Gastrocnemius medialis (tissue), 4 donors: ENCODE measurements around the gene DAZAP2.

Source experiments
- CTCF ChIP-seq, 5 experiments: fragments of 450-650 bp in 3 of 5; fragments of 200-600 bp in 2 of 5; sonication (generic) in 2 of 5; IDR thresholded peaks in 4 of 5; conservative IDR thresholded peaks in 1 of 5; 1 replicate in 4 of 5; 2 replicates in 1 of 5; pipeline ENCODE4 v1.5.1; 2016 to 2019; ENCODE audit warnings: antibody characterized with exemption in 5 of 5, mild to moderate bottlenecking in 3 of 5, moderate library complexity in 3 of 5
- POLR2A ChIP-seq, 2 donors: fragments of 450-650 bp; IDR thresholded peaks; one replicate each; pipeline ENCODE4 v1.6.1; 2017; ENCODE audit warnings: antibody characterized with exemption in 2 of 2, mild to moderate bottlenecking in 2 of 2, moderate library complexity in 2 of 2

- TF ChIP-seq CTCF (IDR thresholded peaks at IDR 0.05 in 4 of 5, conservative IDR thresholded peaks at IDR 0.05 in 1 of 5) (no peak), POLR2A (IDR thresholded peaks at IDR 0.05) (no peak)
These were observed 26.4 kb downstream of the DAZAP2 start for GRCh38 chr12:51265024-51265423.
